Heart left ventricle (tissue), 16 donors: Measurements from ENCODE around the gene MAGI2. TPM values are rescaled to one million over a fixed set of nuclear protein-coding genes. Genes with fewer than 3 reads are reported as not detected.

Experiments
- ATAC-seq, 4 donors: fragments of 200-7000 bp; cut with Tn5 transposase; one replicate each; pipeline ENCODE4 v1.9.1; 2020 to 2022; ENCODE audit warnings: moderate library complexity in 4 of 4, mild to moderate bottlenecking in 3 of 4, moderate number of reproducible peaks in 1 of 4
- DNase-seq, 5 donors: peaks; one replicate each; pipeline ENCODE4 v3.0.0-alpha.2; 2020
- H3K27ac ChIP-seq, 12 donors: fragments of 200-600 bp; sonication (generic) in 4 of 12; one replicate each; pipeline versions ENCODE4 v1.5.0 to v1.8.0; 2016 to 2022; ENCODE audit warnings: mild to moderate bottlenecking in 2 of 12
- H3K27me3 ChIP-seq, 9 donors: fragments of 200-600 bp; sonication (generic) in 2 of 9; one replicate each; pipeline versions ENCODE4 v1.5.1 to v1.8.0; 2016 to 2022; ENCODE audit warnings: mild to moderate bottlenecking in 3 of 9
- H3K36me3 ChIP-seq, 9 donors: fragments of 200-600 bp; sonication (generic) in 2 of 9; one replicate each; pipeline versions ENCODE4 v1.5.0 to v1.8.0; 2018 to 2022; ENCODE audit warnings: mild to moderate bottlenecking in 2 of 9
- H3K4me1 ChIP-seq, 12 donors: fragments of 200-600 bp; sonication (generic) in 4 of 12; one replicate each; pipeline versions ENCODE4 v1.5.0 to v1.8.0; 2016 to 2022; ENCODE audit warnings: mild to moderate bottlenecking in 3 of 12
- H3K4me3 ChIP-seq, 12 donors: fragments of 200-600 bp; sonication (generic) in 4 of 12; one replicate each; pipeline versions ENCODE4 v1.5.0 to v1.8.0; 2017 to 2022; ENCODE audit warnings: mild to moderate bottlenecking in 9 of 12, moderate library complexity in 4 of 12
- H3K9me3 ChIP-seq, 12 donors: fragments of 200-600 bp; sonication (generic) in 4 of 12; one replicate each; pipeline versions ENCODE4 v1.5.0 to v1.8.0; 2016 to 2022; ENCODE audit warnings: mild to moderate bottlenecking in 1 of 12
- CTCF ChIP-seq, 12 donors: fragments of 200-600 bp; sonication (generic) in 4 of 12; IDR thresholded peaks; one replicate each; pipeline versions ENCODE4 v1.5.0 to v1.8.0; 2018 to 2022; ENCODE audit warnings: antibody characterized with exemption in 12 of 12, mild to moderate bottlenecking in 5 of 12
- POLR2A ChIP-seq, 2 donors: fragments of 450-650 bp; IDR thresholded peaks; one replicate each; pipeline ENCODE4 v1.6.1; 2017; ENCODE audit warnings: antibody characterized with exemption in 2 of 2, mild to moderate bottlenecking in 2 of 2, moderate library complexity in 2 of 2
- WGBS, 4 donors: extraction: QIAGEN DNeasy Blood & Tissue Kit in 2 of 4; methylation state at CpG; one replicate each; pipeline versions ENCODE4 v1.1.5 to v1.1.7; 2013 to 2018; 5-methylcytosine and 5-hydroxymethylcytosine counted together
- intact Hi-C, 10 donors: fragments of 100-400 bp; cut with DNase I; formaldehyde crosslinking; loops; one replicate each; pipeline versions ENCODE4 v1.11.1 to v1.14.2; 2022
- polyA plus RNA-seq, 2 donors: library from polyadenylated mRNA; stranded (reverse); fragments of 200-250 nt; gene quantifications; one replicate each; pipeline ENCODE4 v1.2.3, GENCODE V29; 2013
- total RNA-seq, 9 donors: library from RNA; depleted of rRNA in 2 of 9; stranded (reverse); fragments of >200 nt in 2 of 9; fragmentation: NEBNext Ultra II Directional in 3 of 9; extraction: Animal tissue kit (Norgen Biotek cat#: 25700) in 3 of 9; gene quantifications; one replicate each; pipeline versions ENCODE4 v1.1.0 to v1.2.4, GENCODE V29; 2016 to 2023
- donor health status: ischemic (EF 13 %, LVEDD 7.1; RV severe dilation, severe dysfunction).
- donor health status: healthy with polysubstance abuse.
- donor health status: DM: no; HTN: yes; CAD: no.
- donor health status: DM: no; HTN: no; CAD: no.
- donor health status: ischemic (EF 25% LVEDD 6.9; RV normal size, moderate dysfunction).
- donor health status: ischemic (EF 25% LVEDD 5.7; RV mildly dilated, moderate dysfunction).
- donor health status: healthy.
- donor health status: DM: yes; HTN: yes; CAD: no.
- donor health status: ischemic (EF 35%, LVEDD 5.7; RV mildly dilated, moderate dysfunction).
- donor health status: nonischemic (EF 11% LVEDD 7.7; RV severe dilation, severe dysfunction).
- donor health status: DM: yes; HTN: yes; CAD: no.
- donor health status: PGD.
- donor health status: ischemic (EF 29% LVEDD 5.4; RV normal size, mild dysfunction).
- donor health status: nonischemic (EF 23%, LVEDD 6.1; RV moderate dilation, normal function).

MAGI2 gene
- total and polyA plus RNA-seq, 11 donors = 1.1 to 6.8 (median 3.8) TPM

- TF ChIP-seq POLR2A (IDR thresholded peaks at IDR 0.05) (no peak), CTCF (IDR thresholded peaks at IDR 0.05) (no peak)
- no peak overlapping the region for H3K27ac ChIP-seq
- DNase-seq = no peak
- no peaks in the 10 kb centered on the region for H3K36me3 ChIP-seq
- H3K4me1 ChIP-seq = no peaks in the 10 kb centered on the region
- no peak for ATAC-seq
- intact Hi-C loops = no loop called here
- 69 to 80% (median 77%) methylated on average over 2 of the region's 2 CpGs for WGBS, 4 donors
- no peaks in the 10 kb centered on the region for H3K9me3 ChIP-seq
- H3K27me3 ChIP-seq = no peaks in the 10 kb centered on the region
- no peak overlapping the region for H3K4me3 ChIP-seq
Measured at GRCh38 chr7:79051915-79052314, 401.6 kb downstream of the MAGI2 start.

GRCh38 chr7:79050603-79051002, 402.9 kb downstream of the MAGI2 start:
- ATAC-seq = no peak
- Histone ChIP-seq H3K36me3 (no peaks in the 10 kb centered on the region), H3K27ac (no peak overlapping the region), H3K4me1 (no peaks in the 10 kb centered on the region), H3K27me3 (no peaks in the 10 kb centered on the region), H3K9me3 (no peaks in the 10 kb centered on the region), H3K4me3 (no peak overlapping the region)
- 72 to 83% (median 81%) methylated on average over 5 of the region's 5 CpGs for WGBS, 4 donors
- DNase-seq = no peak
- intact Hi-C loops = no loop called here
- no peak for TF ChIP-seq CTCF (IDR thresholded peaks at IDR 0.05)
- TF ChIP-seq POLR2A (IDR thresholded peaks at IDR 0.05) = no peak

GRCh38 chr7:79046061-79046460, 407.4 kb downstream of the MAGI2 start:
- Histone ChIP-seq H3K4me3 (no peak overlapping the region), H3K4me1 (no peaks in the 10 kb centered on the region), H3K27me3 (no peaks in the 10 kb centered on the region), H3K27ac (no peak overlapping the region), H3K36me3 (no peaks in the 10 kb centered on the region), H3K9me3 (no peaks in the 10 kb centered on the region)
- intact Hi-C loops = no loop called here
- no peak for DNase-seq
- 59 to 76% (median 75%) methylated on average over 2 of the region's 2 CpGs for WGBS, 4 donors
- TF ChIP-seq CTCF (IDR thresholded peaks at IDR 0.05) (no peak), POLR2A (IDR thresholded peaks at IDR 0.05) (no peak)
- ATAC-seq = no peak

- intact Hi-C loops = no loop called here
- no peaks in the 10 kb centered on the region for H3K9me3 ChIP-seq
- H3K36me3 ChIP-seq = no peaks in the 10 kb centered on the region
- WGBS, 4 donors = 78 to 84% (median 81%) methylated on average over 4 of the region's 4 CpGs
- no peaks in the 10 kb centered on the region for H3K4me1 ChIP-seq
- TF ChIP-seq CTCF (IDR thresholded peaks at IDR 0.05) (no peak), POLR2A (IDR thresholded peaks at IDR 0.05) (no peak)
- ATAC-seq (no peak), DNase-seq (no peak)
- H3K27me3 ChIP-seq = no peaks in the 10 kb centered on the region
- no peak overlapping the region for H3K27ac ChIP-seq
- H3K4me3 ChIP-seq = no peak overlapping the region
Measured at GRCh38 chr7:79037001-79037400, 416.5 kb downstream of the MAGI2 start.
